NK-92 (cell line): ENCODE measurements around the gene NFIB.

ENCODE experiments used
- DNase-seq: peaks from one replicate; lab custom pipeline; 2025; ENCODE audit not compliant: unreplicated experiment; lab: John Stamatoyannopoulos, UW

Gene NFIB

GRCh38 chr9:14307989-14308852 is 5.7 kb downstream of the NFIB start:
- DNase-seq: no peak

GRCh38 chr9:14306672-14307660 is 7.0 kb downstream of the NFIB start:
- DNase-seq: no peak

- no peak for DNase-seq
Measured at GRCh38 chr9:14306188-14306587, 7.8 kb downstream of the NFIB start.

- no peak for DNase-seq
Measured at GRCh38 chr9:14304259-14304658, 9.7 kb downstream of the NFIB start.

- no peak for DNase-seq
Measured at GRCh38 chr9:14303521-14303920, 10.4 kb downstream of the NFIB start.

GRCh38 chr9:14303100-14303499 is 10.8 kb downstream of the NFIB start:
- DNase-seq: no peak

GRCh38 chr9:14302405-14302804 is 11.5 kb downstream of the NFIB start:
- no peak for DNase-seq

GRCh38 chr9:14301583-14302021 is 12.3 kb downstream of the NFIB start:
- no peak for DNase-seq

- DNase-seq: no peak
Measured at GRCh38 chr9:14301006-14301405, 12.9 kb downstream of the NFIB start.

- no peak for DNase-seq
Measured at GRCh38 chr9:14300588-14300987, 13.4 kb downstream of the NFIB start.

GRCh38 chr9:14300040-14300439 is 13.9 kb downstream of the NFIB start:
- DNase-seq: no peak

GRCh38 chr9:14298601-14299022 is 15.3 kb downstream of the NFIB start:
- DNase-seq: no peak

GRCh38 chr9:14296495-14297113 is 17.3 kb downstream of the NFIB start:
- no peak for DNase-seq

- DNase-seq: no peak
Measured at GRCh38 chr9:14294659-14295058, 19.3 kb downstream of the NFIB start.

GRCh38 chr9:14293801-14294200 is 20.1 kb downstream of the NFIB start:
- no peak for DNase-seq

- DNase-seq: no peak
Measured at GRCh38 chr9:14292181-14292739, 21.7 kb downstream of the NFIB start.

GRCh38 chr9:14289916-14290315 is 24.0 kb downstream of the NFIB start:
- no peak for DNase-seq

GRCh38 chr9:14288433-14288832 is 25.5 kb downstream of the NFIB start:
- no peak for DNase-seq

- no peak for DNase-seq
Measured at GRCh38 chr9:14286121-14286520, 27.8 kb downstream of the NFIB start.

GRCh38 chr9:14283276-14283675 is 30.7 kb downstream of the NFIB start:
- DNase-seq: no peak

GRCh38 chr9:14281876-14282275 is 32.1 kb downstream of the NFIB start:
- DNase-seq: no peak
